ENCODE measurements around the gene MTG1.

Gene MTG1

GRCh38 chr10:133401981-133402725 is 8.2 kb downstream of the MTG1 start:
- FAIRE-seq, result no peak
- TF ChIP-seq CTCF (IDR thresholded peaks at IDR 0.05; ENCODE audit: insufficient read depth, missing control alignments), result no peak
- no peak for DNase-seq (ENCODE audit: insufficient read length, low spot score)

- FAIRE-seq (no peak), DNase-seq (ENCODE audit: insufficient read length, low spot score) (no peak)
- no peak for TF ChIP-seq CTCF (IDR thresholded peaks at IDR 0.05; ENCODE audit: insufficient read depth, missing control alignments)
Observed at GRCh38 chr10:133403359-133403758, 9.4 kb downstream of the MTG1 start.

GRCh38 chr10:133403784-133404183 is 9.8 kb downstream of the MTG1 start:
- FAIRE-seq (no peak), DNase-seq (ENCODE audit: insufficient read length, low spot score) (no peak)
- TF ChIP-seq CTCF (IDR thresholded peaks at IDR 0.05; ENCODE audit: insufficient read depth, missing control alignments), result no peak

- TF ChIP-seq CTCF (IDR thresholded peaks at IDR 0.05; ENCODE audit: insufficient read depth, missing control alignments), result no peak
- FAIRE-seq, result no peak
- no peak for DNase-seq (ENCODE audit: insufficient read length, low spot score)
Observed at GRCh38 chr10:133405272-133405671, 11.3 kb downstream of the MTG1 start.

GRCh38 chr10:133405844-133406527 is 12.0 kb downstream of the MTG1 start:
- no peak for DNase-seq (ENCODE audit: insufficient read length, low spot score)
- TF ChIP-seq CTCF (IDR thresholded peaks at IDR 0.05; ENCODE audit: insufficient read depth, missing control alignments), result no peak
- no peak for FAIRE-seq

GRCh38 chr10:133411523-133412380 is 17.8 kb downstream of the MTG1 start:
- TF ChIP-seq CTCF (IDR thresholded peaks at IDR 0.05; ENCODE audit: insufficient read depth, missing control alignments), result no peak
- DNase-seq (ENCODE audit: insufficient read length, low spot score) (no peak), FAIRE-seq (no peak)
